ENCODE measurements around the gene LRBA.

LRBA gene

DNA sequence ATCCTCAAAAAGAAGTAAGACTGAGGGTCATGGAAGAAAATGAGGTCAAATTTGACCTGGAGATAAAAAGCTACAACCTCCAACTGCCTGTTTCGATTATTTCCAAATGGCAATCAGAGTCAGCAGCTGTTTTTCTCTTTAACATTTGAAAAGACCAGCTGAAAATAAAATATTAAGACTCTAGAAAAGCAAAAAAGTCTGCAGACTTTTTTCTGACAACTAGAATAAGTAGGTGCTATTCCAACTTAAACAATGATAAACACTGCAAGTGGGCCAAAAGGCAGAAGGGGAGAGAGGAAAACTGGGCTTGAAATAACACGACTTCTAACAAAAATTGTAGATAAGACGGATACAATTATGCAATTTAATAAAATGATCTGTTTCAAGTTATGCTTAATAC, 110.4 kb downstream of the LRBA start:
- H3K36me3 ChIP-seq (ENCODE audit: insufficient read depth, low read length): peaks cover 53% of the 10 kb centered on the region
- H3K9ac ChIP-seq (ENCODE audit: low read length): no peak overlapping the region
- no peak overlapping the region for H3K27ac ChIP-seq (ENCODE audit: low read depth, low read length, poor library complexity, severe bottlenecking)

DNA sequence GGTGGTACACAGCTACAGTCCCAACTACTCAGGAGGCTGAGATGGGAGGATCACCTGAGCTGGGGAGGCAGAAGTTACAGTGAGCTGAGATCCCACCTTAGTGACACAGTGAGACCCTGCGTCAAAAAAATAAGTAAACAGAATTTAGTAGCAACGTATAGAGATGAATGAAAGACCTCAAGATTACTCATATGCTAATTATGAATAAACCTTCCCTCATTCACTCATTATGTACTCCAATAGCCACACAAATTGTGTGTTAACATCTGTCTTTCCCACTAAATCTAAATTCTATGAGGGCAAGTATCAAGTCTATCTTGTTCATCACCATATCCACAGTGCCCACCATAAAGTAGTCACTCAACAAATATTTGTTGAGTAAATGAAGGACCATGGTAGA, 111.5 kb downstream of the LRBA start:
- H3F3A ChIP-seq (ENCODE audit: insufficient read depth, low read length): no peaks in the 10 kb centered on the region
- H3K9ac ChIP-seq (ENCODE audit: low read length): no peak overlapping the region
- H3K9me2 ChIP-seq (ENCODE audit: low read depth, low read length): no peaks in the 10 kb centered on the region
- TF ChIP-seq, protein P1, sequence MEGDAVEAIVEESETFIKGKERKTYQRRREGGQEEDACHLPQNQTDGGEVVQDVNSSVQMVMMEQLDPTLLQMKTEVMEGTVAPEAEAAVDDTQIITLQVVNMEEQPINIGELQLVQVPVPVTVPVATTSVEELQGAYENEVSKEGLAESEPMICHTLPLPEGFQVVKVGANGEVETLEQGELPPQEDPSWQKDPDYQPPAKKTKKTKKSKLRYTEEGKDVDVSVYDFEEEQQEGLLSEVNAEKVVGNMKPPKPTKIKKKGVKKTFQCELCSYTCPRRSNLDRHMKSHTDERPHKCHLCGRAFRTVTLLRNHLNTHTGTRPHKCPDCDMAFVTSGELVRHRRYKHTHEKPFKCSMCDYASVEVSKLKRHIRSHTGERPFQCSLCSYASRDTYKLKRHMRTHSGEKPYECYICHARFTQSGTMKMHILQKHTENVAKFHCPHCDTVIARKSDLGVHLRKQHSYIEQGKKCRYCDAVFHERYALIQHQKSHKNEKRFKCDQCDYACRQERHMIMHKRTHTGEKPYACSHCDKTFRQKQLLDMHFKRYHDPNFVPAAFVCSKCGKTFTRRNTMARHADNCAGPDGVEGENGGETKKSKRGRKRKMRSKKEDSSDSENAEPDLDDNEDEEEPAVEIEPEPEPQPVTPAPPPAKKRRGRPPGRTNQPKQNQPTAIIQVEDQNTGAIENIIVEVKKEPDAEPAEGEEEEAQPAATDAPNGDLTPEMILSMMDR (IDR thresholded peaks at IDR 0.05; ENCODE audit: low read length): no peak
- TF ChIP-seq EZH2 (IDR thresholded peaks at IDR 0.05; ENCODE audit: borderline replicate concordance, low read length): no peak
- H3K4me2 ChIP-seq (ENCODE audit: low read length): no peak overlapping the region
- H3K9me3 ChIP-seq (ENCODE audit: low read length): no peaks in the 10 kb centered on the region
- no peak overlapping the region for H2AFZ ChIP-seq (ENCODE audit: low read length)
- no peak overlapping the region for H3K27ac ChIP-seq (ENCODE audit: low read depth, low read length, poor library complexity, severe bottlenecking)
- H3K27me3 ChIP-seq (ENCODE audit: insufficient read depth, low read length): no peaks in the 10 kb centered on the region
- no peaks in the 10 kb centered on the region for H3K4me1 ChIP-seq (ENCODE audit: insufficient read depth, low read length, severe bottlenecking)
- no peak overlapping the region for H3K4me3 ChIP-seq (ENCODE audit: low read depth, low read length, poor library complexity, severe bottlenecking)
- peaks cover 60% of the 10 kb centered on the region for H3K36me3 ChIP-seq (ENCODE audit: insufficient read depth, low read length)
- no peaks in the 10 kb centered on the region for H4K20me1 ChIP-seq (ENCODE audit: insufficient read depth, low read length)
- H3K79me2 ChIP-seq (ENCODE audit: insufficient read depth, low read length): no peaks in the 10 kb centered on the region

More for the DNA sequence above, 110.4 kb downstream of the LRBA start:
- H4K20me1 ChIP-seq (ENCODE audit: insufficient read depth, low read length): no peaks in the 10 kb centered on the region
- no peak overlapping the region for H3K4me2 ChIP-seq (ENCODE audit: low read length)
- no peaks in the 10 kb centered on the region for H3F3A ChIP-seq (ENCODE audit: insufficient read depth, low read length)
- H2AFZ ChIP-seq (ENCODE audit: low read length): no peak overlapping the region
- no peaks in the 10 kb centered on the region for H3K9me2 ChIP-seq (ENCODE audit: low read depth, low read length)
- H3K4me3 ChIP-seq (ENCODE audit: low read depth, low read length, poor library complexity, severe bottlenecking): no peak overlapping the region
- H3K9me3 ChIP-seq (ENCODE audit: low read length): no peaks in the 10 kb centered on the region
- H3K79me2 ChIP-seq (ENCODE audit: insufficient read depth, low read length): no peaks in the 10 kb centered on the region
- no peaks in the 10 kb centered on the region for H3K27me3 ChIP-seq (ENCODE audit: insufficient read depth, low read length)
- no peak for TF ChIP-seq EZH2 (IDR thresholded peaks at IDR 0.05; ENCODE audit: borderline replicate concordance, low read length)
- TF ChIP-seq, protein P1 (IDR thresholded peaks at IDR 0.05; ENCODE audit: low read length): no peak
- H3K4me1 ChIP-seq (ENCODE audit: insufficient read depth, low read length, severe bottlenecking): no peaks in the 10 kb centered on the region

DNA sequence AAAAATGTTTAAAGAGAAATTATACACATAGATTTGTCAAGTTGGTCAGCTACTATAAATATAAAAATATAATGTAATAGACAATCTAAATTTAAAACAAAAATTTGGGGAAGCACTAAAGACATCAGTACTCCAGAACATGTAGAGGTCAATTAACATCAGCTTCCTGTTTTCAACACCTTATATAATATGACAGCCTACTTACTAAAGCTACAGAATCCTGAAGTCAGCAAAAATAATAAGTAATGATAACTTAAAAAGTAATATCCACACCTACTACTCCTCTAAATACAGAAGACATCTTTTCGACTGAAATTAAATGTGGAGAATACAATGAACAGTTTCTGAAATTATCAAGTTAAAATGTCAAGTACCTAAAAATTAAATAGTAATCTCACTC, 118.6 kb downstream of the LRBA start:
- Histone ChIP-seq H3K4me2 (ENCODE audit: low read length) (no peak overlapping the region), H3K79me2 (ENCODE audit: insufficient read depth, low read length) (no peaks in the 10 kb centered on the region), H3K9ac (ENCODE audit: low read length) (no peak overlapping the region), H3K4me3 (ENCODE audit: low read depth, low read length, poor library complexity, severe bottlenecking) (no peak overlapping the region), H3K4me1 (ENCODE audit: insufficient read depth, low read length, severe bottlenecking) (no peaks in the 10 kb centered on the region), H3K9me3 (ENCODE audit: low read length) (no peaks in the 10 kb centered on the region), H4K20me1 (ENCODE audit: insufficient read depth, low read length) (no peaks in the 10 kb centered on the region), H3K27ac (ENCODE audit: low read depth, low read length, poor library complexity, severe bottlenecking) (no peak overlapping the region), H3K9me2 (ENCODE audit: low read depth, low read length) (no peaks in the 10 kb centered on the region), H3F3A (ENCODE audit: insufficient read depth, low read length) (no peaks in the 10 kb centered on the region), H2AFZ (ENCODE audit: low read length) (no peak overlapping the region), H3K27me3 (ENCODE audit: insufficient read depth, low read length) (no peaks in the 10 kb centered on the region), H3K36me3 (ENCODE audit: insufficient read depth, low read length) (peaks cover 37% of the 10 kb centered on the region; the same call in 1 of the 2 replicates)
- TF ChIP-seq, protein P1 (IDR thresholded peaks at IDR 0.05; ENCODE audit: low read length): no peak
- TF ChIP-seq EZH2 (IDR thresholded peaks at IDR 0.05; ENCODE audit: borderline replicate concordance, low read length): no peak

Measured in OCI-LY1 (cell line).